ENCODE measurements around the gene ZNF70.

The ZNF70 gene

DNA sequence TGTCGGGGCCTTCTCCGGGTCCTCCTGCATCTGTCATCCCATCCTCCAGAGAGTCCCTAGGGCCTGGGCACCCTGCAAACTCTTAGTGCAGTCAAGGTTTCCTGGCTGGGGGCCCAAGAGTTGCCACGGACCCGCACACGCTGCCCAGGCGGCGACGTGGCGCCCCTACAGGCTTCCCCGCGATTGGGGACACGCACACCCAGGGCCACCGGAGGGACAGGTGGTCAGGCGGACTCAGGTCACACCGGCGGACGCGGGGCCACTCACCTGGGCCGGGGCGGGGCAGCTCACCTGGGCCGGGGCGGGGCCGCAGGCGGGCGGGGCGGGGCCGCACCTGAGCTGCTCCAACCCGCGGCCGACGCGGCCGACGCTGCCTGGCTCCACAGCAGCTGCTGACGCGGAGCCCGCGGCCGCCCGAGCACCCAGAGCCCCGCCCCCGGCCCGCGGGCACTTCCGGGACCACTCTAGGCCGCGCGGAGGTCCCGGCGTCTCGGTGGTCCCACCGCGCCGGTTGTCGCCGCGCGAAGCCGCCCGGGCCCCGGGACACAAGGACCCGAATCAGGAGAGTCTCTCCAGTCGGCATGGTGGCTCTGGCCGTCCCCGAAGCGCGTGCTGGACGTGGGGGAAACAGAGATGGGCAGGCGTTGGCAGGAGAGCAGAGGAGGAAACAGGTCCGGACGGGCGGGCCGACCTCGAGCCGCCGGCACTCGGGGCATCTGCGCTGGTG, at the start of gene ZNF70:
Gene ZNF70, minus strand, starts transcription at position 399 of the 727 bp plus-strand sequence. CDS start 5,972 bp downstream, outside the sequence.
- peak; percentile 92 for DNase-seq

DNA sequence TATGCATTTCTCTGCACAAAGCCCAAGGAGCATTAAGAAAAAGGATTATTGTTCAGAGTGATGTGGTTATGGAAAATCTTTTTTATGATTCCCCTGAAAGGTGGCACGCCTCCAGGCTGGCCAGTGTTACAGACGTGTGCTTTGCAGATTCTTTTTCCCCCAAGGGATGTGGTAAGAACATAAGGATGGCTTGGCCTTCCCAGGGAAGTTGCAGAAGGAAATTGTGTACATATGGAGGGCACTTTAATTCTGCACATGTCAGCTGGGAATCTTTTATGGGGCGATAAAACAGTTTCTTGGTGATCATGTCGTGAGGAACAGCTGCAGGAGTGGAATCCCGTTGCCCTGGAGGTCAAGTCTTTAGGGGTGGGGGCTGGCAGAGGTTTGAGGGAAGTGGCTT, 45.5 kb upstream of the ZNF70 start:
- DNase-seq: no peak

DNA sequence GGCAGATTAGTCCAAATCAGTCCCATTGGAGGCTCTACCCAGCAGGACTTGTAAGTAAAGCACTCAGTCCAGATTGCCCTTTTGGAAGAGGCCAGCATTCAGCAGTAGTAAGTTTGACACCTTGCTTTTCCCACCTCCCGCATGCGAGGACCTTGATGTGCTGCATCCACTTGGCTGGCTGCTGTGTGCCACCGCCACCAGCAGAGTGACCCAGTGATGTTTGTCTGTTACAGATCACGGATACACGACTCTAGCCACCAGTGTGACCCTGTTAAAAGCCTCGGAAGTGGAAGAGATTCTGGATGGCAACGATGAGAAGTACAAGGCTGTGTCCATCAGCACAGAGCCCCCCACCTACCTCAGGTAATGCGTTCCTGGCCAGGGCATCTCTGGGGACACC, 42.4 kb upstream of the ZNF70 start:
- DNase-seq: no peak

GRCh38 chr22:23791738-23792645, 41.1 kb upstream of the ZNF70 start:
- DNase-seq: no peak

DNA sequence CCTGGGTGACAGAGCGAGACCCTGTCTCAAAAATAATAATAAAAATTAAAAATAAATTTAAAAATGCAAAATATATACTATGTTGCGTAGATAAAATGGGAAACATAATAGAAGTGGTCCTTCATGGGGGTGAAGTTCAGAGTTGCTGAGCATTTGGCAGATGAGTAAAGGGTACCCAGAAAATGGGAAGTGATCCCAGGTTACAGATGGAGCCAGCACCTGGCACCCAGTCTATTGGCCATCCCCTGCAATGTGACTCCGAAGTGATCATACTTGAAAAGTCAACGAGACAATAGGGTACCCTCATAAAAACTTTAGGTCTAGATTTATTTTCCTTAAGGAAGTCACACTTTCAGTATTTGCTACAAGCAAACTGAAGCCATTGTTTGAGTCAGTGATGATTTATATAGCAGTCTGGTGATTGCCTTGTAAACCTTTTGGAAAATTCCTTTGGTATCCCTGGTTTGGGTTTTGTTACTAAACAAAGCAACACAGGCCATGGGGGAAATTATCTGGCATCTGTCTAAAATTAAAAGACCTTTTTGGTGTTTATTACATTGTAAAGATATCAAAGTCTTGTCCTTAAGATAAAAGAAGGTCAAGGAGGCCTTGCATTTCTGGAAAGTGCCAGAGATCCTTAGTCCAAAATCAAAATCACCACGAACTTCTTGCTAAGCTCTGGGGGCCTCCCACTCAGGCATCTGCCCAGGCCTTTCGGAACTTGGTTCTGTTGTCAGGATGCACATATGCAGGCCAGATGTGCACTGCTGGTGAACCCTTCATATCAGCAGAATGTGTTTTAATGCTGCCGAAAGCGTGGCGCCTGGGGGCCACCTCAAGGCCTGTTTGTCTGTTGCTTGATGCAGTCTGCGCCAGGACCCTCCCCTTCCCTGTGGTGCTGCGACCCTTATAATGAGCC, 40.2 kb upstream of the ZNF70 start:
- DNase-seq: no peak

- DNase-seq: peak; percentile 7
These were observed 38.7 kb upstream of the ZNF70 start for GRCh38 chr22:23789638-23790037.

- peak; percentile 54 for DNase-seq
These were observed 38.2 kb upstream of the ZNF70 start for GRCh38 chr22:23789121-23789520.

- no peak for DNase-seq
These were observed 37.0 kb upstream of the ZNF70 start for GRCh38 chr22:23787910-23788309.

GRCh38 chr22:23787600-23787896, 36.6 kb upstream of the ZNF70 start:
- DNase-seq: no peak

GRCh38 chr22:23786752-23787599, 36.1 kb upstream of the ZNF70 start, which contains the start of gene SMARCB1:
TSS of gene SMARCB1 (plus strand) at chr22:23786966. CDS start at chr22:23787170, 204 bp downstream.
- peak; percentile 92 for DNase-seq

- no peak for DNase-seq
These were observed 35.4 kb upstream of the ZNF70 start for GRCh38 chr22:23786261-23786710.

DNA sequence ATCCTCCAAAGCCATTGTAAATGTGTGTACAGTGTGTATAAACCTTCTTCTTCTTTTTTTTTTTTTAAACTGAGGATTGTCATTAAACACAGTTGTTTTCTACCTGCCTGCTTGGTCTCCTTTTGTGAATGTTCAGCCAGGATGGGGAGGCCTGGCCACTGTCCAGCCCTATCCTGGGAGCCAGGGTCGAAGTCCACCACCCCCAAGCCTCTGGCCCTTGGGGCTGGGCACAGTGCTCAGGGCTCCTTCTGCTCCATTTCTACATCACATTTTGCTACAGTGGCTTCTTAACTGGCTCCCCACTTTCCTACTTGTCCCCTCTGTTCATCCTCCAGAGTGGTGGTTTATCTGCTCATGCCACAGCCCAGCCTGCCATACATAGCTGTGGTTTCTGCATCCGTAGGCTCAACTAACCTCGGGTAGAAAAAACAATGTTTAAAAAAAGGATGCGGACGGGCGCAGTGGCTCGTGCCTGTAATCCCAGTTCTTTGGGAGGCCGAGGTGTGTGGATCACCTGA, 33.4 kb upstream of the ZNF70 start:
- no peak for DNase-seq

DNA sequence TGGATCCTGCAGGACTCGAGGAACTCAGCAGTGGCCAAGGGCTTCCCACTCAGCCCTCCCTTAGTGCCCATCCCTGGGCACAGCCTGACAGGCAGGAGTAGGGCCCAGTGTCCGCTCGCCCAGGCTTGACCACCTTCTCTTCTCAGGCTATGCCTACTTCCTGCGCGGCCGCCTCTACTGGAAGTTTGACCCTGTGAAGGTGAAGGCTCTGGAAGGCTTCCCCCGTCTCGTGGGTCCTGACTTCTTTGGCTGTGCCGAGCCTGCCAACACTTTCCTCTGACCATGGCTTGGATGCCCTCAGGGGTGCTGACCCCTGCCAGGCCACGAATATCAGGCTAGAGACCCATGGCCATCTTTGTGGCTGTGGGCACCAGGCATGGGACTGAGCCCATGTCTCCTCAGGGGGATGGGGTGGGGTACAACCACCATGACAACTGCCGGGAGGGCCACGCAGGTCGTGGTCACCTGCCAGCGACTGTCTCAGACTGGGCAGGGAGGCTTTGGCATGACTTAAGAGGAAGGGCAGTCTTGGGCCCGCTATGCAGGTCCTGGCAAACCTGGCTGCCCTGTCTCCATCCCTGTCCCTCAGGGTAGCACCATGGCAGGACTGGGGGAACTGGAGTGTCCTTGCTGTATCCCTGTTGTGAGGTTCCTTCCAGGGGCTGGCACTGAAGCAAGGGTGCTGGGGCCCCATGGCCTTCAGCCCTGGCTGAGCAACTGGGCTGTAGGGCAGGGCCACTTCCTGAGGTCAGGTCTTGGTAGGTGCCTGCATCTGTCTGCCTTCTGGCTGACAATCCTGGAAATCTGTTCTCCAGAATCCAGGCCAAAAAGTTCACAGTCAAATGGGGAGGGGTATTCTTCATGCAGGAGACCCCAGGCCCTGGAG, 32.6 kb upstream of the ZNF70 start:
- no peak for DNase-seq

DNA sequence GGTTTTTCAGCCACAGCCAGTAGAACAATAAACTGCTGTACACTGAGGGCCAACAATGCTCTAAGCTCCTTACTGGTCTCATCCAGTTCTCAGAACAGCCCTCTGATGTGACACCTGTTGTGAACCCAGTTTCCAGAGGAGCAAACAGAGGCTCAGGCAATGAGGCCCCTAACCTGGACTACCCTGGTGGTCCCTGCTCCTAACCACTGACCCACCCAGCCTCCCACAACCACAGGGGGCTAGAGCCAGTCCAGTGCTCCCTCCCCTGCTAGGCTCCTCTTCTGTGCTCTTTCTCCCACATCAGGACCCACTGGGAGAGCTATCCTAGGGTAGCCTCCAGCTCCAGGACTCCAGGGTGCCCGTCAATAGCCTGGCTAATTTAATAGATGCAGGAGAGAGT, 31.8 kb upstream of the ZNF70 start:
- no peak for DNase-seq

DNA sequence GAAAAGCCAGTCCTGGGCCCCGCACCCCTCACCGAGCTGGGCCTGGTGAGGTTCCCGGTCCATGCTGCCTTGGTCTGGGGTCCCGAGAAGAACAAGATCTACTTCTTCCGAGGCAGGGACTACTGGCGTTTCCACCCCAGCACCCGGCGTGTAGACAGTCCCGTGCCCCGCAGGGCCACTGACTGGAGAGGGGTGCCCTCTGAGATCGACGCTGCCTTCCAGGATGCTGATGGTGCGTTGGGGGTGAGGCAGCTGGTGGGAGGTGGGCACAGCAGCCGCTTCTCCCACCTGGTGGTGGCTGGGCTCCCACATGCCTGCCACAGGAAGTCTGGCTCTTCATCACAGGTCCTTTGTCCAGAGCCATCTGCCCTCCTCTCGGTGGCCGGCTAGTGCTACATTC, 31.3 kb upstream of the ZNF70 start:
- no peak for DNase-seq

DNA sequence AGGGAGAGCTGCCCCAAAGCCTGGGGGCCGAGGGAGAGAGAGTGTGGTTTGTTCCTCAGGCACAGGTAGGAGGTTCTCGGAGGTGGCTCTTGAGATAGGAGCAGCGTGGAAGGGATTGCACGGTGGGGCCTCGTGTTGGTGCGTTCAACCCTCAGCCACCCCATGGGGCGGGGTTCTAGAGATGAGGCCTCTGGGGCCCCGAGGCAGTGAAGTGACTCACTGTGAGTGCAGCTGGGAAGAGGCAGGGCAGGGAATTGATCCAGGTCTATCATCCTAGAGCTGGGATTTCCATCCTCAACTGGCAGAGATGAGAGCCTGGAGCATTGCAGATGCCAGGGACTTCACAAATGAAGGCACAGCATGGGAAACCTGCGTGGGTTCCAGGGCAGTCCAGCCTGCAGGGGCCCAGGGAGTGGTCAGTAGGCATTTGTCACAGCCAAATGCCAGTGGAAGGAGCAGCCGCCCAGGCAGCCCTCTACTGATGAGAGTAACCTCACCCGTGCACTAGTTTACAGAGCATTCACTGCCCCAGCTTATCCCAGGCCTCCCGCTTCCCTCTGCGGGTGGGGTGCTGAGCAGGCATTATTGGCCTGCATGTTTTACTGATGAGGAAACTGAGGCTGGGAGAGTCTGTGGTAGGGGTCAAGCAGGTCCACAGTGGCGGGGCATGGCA, 30.7 kb upstream of the ZNF70 start:
- DNase-seq: no peak

GRCh38 chr22:23781065-23781464, 30.2 kb upstream of the ZNF70 start:
- no peak for DNase-seq

- no peak for DNase-seq
These were observed 29.3 kb upstream of the ZNF70 start for GRCh38 chr22:23780146-23780748.

- no peak for DNase-seq
These were observed 28.8 kb upstream of the ZNF70 start for GRCh38 chr22:23779731-23780130.

- DNase-seq: no peak
These were observed 28.2 kb upstream of the ZNF70 start for GRCh38 chr22:23779083-23779482.

All from NCI-H774 (cell line).